HG03045 (cell line): ENCODE measurements around the gene ZNF222.

Experiments
- ATAC-seq: cut with Tn5 transposase; IDR thresholded peaks from one replicate; pipeline ENCODE4 v1.9.1; 2021; ENCODE audit warnings: mild to moderate bottlenecking, moderate library complexity; ENCODE audit not compliant: unreplicated experiment

Gene ZNF222

DNA sequence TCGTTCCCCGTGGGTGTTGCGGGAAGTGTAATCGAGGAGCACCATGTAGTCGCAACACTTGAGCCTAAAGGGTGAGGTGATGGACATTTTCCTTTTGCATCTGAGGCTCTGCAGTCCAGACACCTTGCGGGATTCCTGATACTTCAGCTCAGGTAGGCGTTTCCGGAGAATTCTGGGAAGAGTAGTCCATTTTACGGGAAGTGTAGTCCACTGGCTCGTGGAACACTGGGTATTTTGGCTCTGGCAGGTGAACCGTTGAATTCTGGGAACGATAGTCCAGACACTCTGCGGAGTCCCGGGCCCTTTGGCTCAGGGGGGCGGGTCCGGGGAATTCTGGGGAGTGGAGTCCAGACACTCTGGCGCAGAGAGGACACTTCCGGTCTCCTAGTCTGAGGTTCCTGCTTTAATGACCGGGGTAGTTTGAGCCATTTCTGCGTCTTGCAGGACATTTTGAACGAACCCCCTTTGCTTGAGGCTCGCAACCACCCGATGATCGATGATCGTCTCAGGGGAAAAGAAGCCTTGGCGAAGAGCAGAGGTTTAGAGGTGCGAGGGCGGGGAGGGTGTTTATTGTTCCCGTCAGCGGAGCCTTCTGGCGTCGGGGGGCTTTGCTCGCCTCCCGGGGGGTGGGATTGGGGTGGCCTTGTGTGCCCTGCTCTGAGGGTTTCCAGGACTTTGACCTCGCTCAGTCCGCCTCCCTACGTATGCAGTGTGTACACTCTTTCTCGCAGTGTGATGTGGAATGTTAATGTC is 26.6 kb downstream of the ZNF222 start, which contains the start of gene ZNF223:
TSS of gene ZNF223 (plus strand) at position 387 of the 753 bp plus-strand sequence. CDS start 3,141 bp downstream, outside the sequence.
- no peak for ATAC-seq

DNA sequence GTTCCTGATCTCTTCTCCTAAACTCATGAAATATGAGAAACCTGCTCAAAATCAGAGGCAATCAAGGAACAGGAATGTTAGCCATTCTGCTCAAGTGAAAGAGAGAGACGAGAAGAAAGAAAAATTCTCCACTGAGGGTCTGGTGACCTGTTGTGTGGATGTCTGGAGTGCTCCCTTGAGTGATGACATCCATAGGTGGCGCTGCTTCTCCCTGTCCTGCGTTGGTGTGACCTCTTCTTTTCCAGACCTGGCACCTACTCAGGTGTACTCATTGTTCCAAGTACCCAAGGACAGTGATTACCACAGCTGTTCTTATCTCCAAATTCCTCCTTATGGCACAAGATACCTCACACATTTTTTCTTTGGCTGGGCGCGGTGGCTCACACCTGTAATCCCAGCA is 30.7 kb downstream of the ZNF222 start:
- no peak for ATAC-seq

DNA sequence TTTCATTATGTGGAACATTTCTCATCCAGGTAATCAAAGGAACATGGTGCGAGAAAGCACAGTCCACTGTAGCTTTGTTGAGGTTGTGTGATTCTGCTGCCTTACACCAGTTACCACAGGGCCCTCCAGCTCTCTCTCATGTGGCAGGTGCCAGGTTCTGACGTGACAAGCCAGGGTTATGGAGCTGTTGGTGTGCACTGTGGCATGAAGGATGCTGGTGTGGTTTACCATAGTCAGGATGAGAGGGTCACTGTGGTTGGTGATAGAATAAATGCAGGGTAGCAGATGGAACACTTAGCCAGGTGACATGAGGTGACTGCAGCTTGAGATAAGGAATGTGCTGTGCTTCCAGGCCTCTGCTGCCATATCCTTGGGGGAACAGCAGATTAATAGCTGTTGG is 34.0 kb downstream of the ZNF222 start:
- ATAC-seq: no peak

DNA sequence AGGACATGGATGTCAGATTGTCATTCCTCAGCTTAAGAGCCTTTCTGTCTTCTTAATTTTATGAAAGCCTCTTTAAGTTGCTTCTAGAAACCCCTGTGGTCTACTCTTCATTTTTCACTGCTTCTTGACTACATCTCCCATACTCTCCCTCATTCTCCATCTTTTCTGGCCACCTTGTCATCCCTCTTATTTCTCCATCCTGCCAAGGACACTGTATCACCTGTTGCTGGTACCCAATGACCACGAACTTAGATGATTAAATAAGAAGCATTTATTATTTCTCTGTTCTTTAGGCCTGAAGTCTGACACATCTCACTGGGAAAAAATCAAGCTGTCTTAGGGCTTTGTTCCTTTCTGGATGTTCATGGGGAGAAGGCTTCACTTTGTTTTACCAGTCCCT is 35.9 kb downstream of the ZNF222 start:
- ATAC-seq: no peak

DNA sequence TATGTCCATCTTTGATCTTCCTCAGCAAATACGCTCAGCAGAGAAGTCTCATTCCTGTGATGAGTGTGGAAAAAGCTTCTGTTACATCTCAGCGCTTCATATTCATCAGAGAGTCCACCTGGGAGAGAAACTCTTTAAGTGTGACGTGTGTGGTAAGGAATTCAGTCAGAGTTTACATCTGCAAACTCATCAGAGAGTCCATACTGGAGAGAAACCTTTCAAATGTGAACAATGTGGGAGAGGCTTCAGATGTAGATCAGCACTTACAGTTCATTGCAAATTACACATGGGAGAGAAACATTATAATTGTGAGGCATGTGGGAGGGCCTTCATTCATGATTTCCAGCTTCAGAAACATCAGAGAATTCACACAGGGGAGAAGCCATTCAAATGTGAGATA is 41.1 kb downstream of the ZNF222 start:
- ATAC-seq: no peak

DNA sequence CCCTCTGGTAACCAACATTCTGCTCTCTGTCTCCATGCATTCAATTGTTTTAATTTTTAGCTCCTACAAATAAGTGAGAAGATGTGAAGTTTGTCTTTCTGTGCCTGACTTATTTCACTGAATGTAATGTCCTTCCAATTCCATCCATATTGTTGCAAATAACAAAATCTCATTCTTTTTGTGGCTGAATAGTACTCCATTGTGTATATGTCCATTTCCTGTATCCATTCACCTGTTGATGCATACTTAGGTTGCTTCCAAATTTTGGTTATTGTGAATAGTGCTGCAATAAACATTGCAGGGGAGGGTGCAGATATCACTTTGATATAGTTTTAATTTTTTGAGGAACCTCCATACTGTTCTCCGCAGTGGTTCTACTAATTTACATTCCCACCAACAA is 44.2 kb downstream of the ZNF222 start:
- no peak for ATAC-seq

DNA sequence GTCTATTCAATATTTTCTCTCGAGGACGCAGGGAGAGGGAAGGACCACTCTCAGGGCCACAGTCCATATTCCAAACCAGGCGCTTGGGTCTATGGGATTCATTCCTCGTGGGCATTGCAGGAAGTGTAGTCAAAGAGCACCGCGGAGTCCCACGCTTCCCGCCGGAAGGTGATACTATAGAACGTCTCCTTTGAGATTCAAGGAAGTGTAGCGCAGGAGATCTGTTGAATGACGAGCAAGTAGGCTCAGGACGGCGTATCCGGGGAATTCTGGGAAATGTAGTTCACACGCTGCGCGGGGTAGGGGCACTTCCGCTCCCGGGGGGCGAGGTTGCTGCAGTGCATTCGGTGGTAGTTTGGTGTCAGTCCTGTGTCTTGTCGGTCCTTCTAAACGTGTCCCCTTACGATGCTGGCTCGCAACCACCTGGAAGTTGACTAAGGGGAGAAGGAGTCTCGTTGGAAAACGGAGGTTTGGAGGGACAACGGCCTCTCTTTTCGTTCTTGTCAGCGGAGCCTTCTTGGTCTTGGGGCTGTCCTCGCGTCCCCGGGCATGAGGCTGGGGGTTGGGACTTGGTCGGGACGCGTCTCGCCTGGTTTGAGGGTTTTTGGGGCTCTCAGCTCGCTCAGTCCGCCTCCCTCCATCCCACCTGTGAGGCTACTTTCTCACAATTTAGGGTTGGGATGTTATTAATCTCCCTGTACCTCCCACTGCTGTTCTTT is 46.8 kb downstream of the ZNF222 start, which contains the start of gene ZNF284:
TSS of gene ZNF284 (plus strand) at position 336 of the 719 bp plus-strand sequence. CDS start 4,231 bp downstream, outside the sequence.
- ATAC-seq: peak; percentile 81

DNA sequence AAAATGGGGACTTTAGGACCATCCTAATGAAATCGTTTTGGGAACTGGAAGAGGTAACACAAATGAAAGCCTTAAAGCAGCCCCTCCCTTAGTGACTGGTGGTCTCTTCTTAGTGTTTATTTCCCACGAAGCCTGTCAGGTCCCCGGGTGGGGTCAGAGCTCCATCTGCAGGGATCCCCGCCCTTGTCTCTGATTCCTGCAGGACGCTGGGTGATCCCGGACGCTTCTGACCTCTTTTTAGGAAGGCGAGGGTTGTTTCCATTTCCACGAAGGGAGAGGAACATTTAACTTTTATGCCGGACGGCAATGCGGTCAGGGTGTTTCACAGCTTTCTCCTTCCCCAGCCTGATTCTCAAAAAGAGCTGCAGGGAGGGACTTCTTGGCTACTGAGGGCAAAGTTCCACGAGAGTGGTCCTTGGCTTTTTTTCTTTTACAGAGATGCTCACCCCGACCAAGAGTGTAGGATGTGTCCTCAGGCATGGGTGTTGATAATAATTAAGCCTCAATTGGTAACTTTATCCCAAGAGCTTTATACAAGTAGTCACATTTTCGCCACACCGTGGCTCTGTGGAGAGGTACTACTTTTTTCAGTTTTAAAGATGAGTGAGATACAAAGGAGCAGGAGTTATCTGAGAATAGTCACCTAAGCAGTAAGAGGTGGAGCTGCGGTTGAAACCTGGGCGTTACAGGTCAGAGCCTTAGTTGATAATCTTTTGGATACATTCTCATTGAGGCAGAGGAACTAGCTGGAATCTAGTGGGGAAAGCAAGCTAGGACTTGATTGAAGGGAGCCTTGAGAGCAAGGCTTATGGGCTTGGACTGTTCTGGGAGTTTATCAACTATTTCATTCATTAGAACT is 47.6 kb downstream of the ZNF222 start:
- no peak for ATAC-seq

DNA sequence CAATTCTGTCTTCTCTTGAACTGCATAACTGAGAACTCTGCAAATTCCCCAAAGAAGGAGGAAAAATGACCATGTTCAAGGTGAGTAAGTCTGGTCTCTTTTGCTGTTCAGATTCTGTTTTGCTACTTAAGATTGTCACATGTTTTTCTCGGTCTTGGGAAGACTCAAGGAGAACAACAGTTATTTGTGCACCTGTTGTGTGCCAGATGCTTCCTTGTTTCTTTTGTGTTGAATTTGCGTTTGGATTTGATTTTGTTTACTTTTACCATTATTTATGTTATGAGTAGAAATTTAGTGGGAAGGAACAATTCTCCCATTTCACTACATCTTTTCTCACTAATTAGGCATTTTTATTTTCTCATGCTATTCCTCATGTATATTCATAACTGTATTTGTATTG is 51.1 kb downstream of the ZNF222 start:
- ATAC-seq: no peak
